Measurements from ENCODE around the gene LRRC27. TPM values are rescaled to one million over a fixed set of nuclear protein-coding genes. Genes with fewer than 3 reads are reported as not detected.

The LRRC27 gene
- polyA plus RNA-seq, 3 donors: 3.6 to 12.8 (median 3.6) TPM

GRCh38 chr10:132324186-132324585 is 7.8 kb upstream of the LRRC27 start:
- Histone ChIP-seq H3K9ac (ENCODE audit: insufficient read depth, low read length, poor library complexity, severe bottlenecking) (no peak overlapping the region), H3K36me3 (replicated peaks in 1 of 2; ENCODE audit: control insufficient read depth in 1 of 2, insufficient read depth in 2 of 2, low read length in 2 of 2) (peaks cover 2 to 29% of the 10 kb centered on the region in 2 donors), H3K79me2 (ENCODE audit: insufficient read depth, low read length) (peaks cover 36% of the 10 kb centered on the region), H3K27me3 (ENCODE audit: control insufficient read depth in 2 of 2, insufficient read depth in 2 of 2, low read length in 2 of 2) (no peaks in the 10 kb centered on the region), H3K27ac (ENCODE audit: low read depth in 1 of 2, low read length in 2 of 2) (peak overlapping the region in 1 of 2 donors; percentile 53), H2AFZ (ENCODE audit: insufficient read depth, low read depth, low read length, poor library complexity, severe bottlenecking) (no peak overlapping the region), H3K4me2 (replicated peaks; ENCODE audit: extremely low read depth, low read length, poor library complexity, severe bottlenecking) (no peak overlapping the region), H3K4me1 (ENCODE audit: control insufficient read depth in 1 of 2, insufficient read depth in 2 of 2, low read length in 2 of 2) (peaks cover 55 to 58% of the 10 kb centered on the region in 2 donors), H3K4me3 (replicated peaks in 1 of 3; ENCODE audit: low read depth in 2 of 3, low read length in 3 of 3) (no peak overlapping the region), H4K20me1 (ENCODE audit: insufficient read depth, low read length) (peaks cover 48% of the 10 kb centered on the region), H3K9me3 (replicated peaks in 1 of 2; ENCODE audit: control insufficient read depth in 1 of 2, insufficient read depth in 1 of 2, low read length in 2 of 2) (no peaks in the 10 kb centered on the region)
- no peak for TF ChIP-seq CTCF (IDR thresholded peaks at IDR 0.05)
- peaks cover 0 to 2% (median 0%) of the 10 kb centered on the region in 3 donors for H3K27me3 Mint-ChIP-seq (ENCODE audit: low read depth in 3 of 3)
- H3K4me1 Mint-ChIP-seq: peaks cover 68% of the 10 kb centered on the region
- no peak overlapping the region for H3K4me3 Mint-ChIP-seq
- WGBS (ENCODE audit: insufficient coverage): no CpG with 5 or more reads among the region's 1 CpG
- no peaks in the 10 kb centered on the region for H3K9me3 Mint-ChIP-seq
- peaks cover 44 to 61% of the 10 kb centered on the region in 2 donors for H3K36me3 Mint-ChIP-seq
- DNase-seq: no peak
- H3K27ac Mint-ChIP-seq: peak overlapping the region in 1 of 7 donors; percentile 15
- intact Hi-C loops (cut with micrococcal nuclease): no loop called here

- Mint-ChIP-seq H3K4me1 (peaks cover 68% of the 10 kb centered on the region), H3K36me3 (peaks cover 44 to 59% of the 10 kb centered on the region in 2 donors), H3K27ac (peak overlapping the region in 2 of 7 donors; percentile 36 to 58), H3K4me3 (no peak overlapping the region), H3K27me3 (ENCODE audit: low read depth in 3 of 3) (peaks cover 0 to 2% (median 0%) of the 10 kb centered on the region in 3 donors), H3K9me3 (no peaks in the 10 kb centered on the region)
- Histone ChIP-seq H3K9me3 (replicated peaks in 1 of 2; ENCODE audit: control insufficient read depth in 1 of 2, insufficient read depth in 1 of 2, low read length in 2 of 2) (no peaks in the 10 kb centered on the region), H3K4me1 (ENCODE audit: control insufficient read depth in 1 of 2, insufficient read depth in 2 of 2, low read length in 2 of 2) (peaks cover 52 to 58% of the 10 kb centered on the region in 2 donors), H4K20me1 (ENCODE audit: insufficient read depth, low read length) (peaks cover 57% of the 10 kb centered on the region), H3K27ac (ENCODE audit: low read depth in 1 of 2, low read length in 2 of 2) (no peak overlapping the region), H3K79me2 (ENCODE audit: insufficient read depth, low read length) (peaks cover 58% of the 10 kb centered on the region), H3K4me3 (replicated peaks in 1 of 3; ENCODE audit: low read depth in 2 of 3, low read length in 3 of 3) (no peak overlapping the region), H2AFZ (ENCODE audit: insufficient read depth, low read depth, low read length, poor library complexity, severe bottlenecking) (no peak overlapping the region), H3K27me3 (ENCODE audit: control insufficient read depth in 2 of 2, insufficient read depth in 2 of 2, low read length in 2 of 2) (no peaks in the 10 kb centered on the region), H3K36me3 (replicated peaks in 1 of 2; ENCODE audit: control insufficient read depth in 1 of 2, insufficient read depth in 2 of 2, low read length in 2 of 2) (peaks cover 2 to 29% of the 10 kb centered on the region in 2 donors), H3K4me2 (replicated peaks; ENCODE audit: extremely low read depth, low read length, poor library complexity, severe bottlenecking) (no peak overlapping the region), H3K9ac (ENCODE audit: insufficient read depth, low read length, poor library complexity, severe bottlenecking) (no peak overlapping the region)
- intact Hi-C loops (cut with micrococcal nuclease): no loop called here
- 97% methylated on average over 9 of the region's 11 CpGs for WGBS (ENCODE audit: insufficient coverage)
- TF ChIP-seq CTCF (IDR thresholded peaks at IDR 0.05): no peak
- no peak for DNase-seq
These were observed 5.6 kb upstream of the LRRC27 start for GRCh38 chr10:132326344-132326889.
